ENCODE results near the gene DLX4.

DNA sequence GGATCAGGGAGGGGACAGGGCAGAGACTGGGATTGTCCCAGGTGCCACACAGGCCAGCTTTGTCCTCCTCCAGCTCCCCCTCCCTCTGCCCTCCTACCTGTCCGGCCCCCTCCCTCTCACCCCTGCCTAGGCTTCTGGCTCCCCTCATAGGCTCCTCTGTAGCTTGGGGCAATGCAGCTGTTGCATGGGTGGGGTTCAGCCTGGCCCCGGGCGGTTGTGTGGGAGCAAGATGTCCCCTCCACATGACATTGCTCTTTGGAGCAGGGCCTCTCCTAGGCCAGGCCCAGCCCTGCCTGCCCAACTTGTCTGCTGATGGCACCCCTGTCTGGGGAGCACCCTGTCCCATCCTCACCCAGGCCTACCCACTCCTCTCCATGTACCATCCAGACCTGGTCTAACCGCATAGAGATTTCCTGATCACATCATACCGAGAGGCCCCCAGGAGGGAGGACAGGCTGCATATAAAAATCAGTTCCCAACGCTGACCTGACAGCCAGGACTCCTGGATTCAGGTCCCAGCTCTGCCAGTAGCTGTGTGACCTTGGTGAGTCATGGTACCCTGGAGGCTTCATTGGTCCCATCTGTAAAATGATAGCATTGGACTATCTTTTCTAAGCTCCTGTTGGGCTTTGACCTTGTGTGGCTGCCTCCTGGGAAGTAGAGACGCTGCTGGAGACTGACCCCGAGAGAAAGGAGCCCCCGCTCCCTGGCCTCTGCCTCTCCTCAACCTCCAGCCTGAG is 48.8 kb upstream of the DLX4 start:
- TF ChIP-seq, protein P1, sequence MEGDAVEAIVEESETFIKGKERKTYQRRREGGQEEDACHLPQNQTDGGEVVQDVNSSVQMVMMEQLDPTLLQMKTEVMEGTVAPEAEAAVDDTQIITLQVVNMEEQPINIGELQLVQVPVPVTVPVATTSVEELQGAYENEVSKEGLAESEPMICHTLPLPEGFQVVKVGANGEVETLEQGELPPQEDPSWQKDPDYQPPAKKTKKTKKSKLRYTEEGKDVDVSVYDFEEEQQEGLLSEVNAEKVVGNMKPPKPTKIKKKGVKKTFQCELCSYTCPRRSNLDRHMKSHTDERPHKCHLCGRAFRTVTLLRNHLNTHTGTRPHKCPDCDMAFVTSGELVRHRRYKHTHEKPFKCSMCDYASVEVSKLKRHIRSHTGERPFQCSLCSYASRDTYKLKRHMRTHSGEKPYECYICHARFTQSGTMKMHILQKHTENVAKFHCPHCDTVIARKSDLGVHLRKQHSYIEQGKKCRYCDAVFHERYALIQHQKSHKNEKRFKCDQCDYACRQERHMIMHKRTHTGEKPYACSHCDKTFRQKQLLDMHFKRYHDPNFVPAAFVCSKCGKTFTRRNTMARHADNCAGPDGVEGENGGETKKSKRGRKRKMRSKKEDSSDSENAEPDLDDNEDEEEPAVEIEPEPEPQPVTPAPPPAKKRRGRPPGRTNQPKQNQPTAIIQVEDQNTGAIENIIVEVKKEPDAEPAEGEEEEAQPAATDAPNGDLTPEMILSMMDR (conservative IDR thresholded peaks at IDR 0.05; ENCODE audit: low read depth, low read length): no peak
- TF ChIP-seq EZH2phosphoT487 (IDR thresholded peaks at IDR 0.05; ENCODE audit: borderline replicate concordance, low read length): no peak
